ENCODE measurements around the gene CIART.
"Not testable (repeated sequence)": the region's sequence is repeated elsewhere in the genome, so short reads cannot be mapped to it uniquely, and the experiment has no call there.

DNA sequence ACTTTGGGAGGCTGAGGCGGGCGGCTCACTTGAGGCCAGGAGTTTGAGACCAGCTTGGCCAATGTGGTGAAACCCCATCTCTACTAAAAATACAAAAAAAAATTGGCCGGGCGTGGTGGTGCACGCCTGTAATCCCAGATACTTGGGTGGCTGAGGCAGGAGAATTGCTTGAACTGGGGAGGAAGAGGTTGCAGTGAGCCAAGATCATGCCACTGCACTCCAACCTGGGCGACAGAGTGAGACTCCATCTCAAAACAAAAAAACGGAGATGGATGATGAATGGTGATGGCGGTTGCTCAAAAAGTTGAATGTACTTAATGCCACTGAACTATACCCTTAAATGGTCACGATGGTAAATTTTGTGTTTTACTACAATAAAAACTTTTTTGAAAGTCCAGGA is 26.2 kb downstream of the CIART start:
- TF ChIP-seq EP300 (IDR thresholded peaks at IDR 0.05; ENCODE audit: borderline replicate concordance in 1 of 2, low read depth in 1 of 2, low read length in 1 of 2); TEAD4 (IDR thresholded peaks at IDR 0.05; ENCODE audit: borderline replicate concordance, insufficient read depth): not testable (repeated sequence)
